Measurements from ENCODE around the gene GOLGA8M. TPM values are rescaled to one million over a fixed set of nuclear protein-coding genes. Genes with fewer than 3 reads are reported as not detected.
"Not testable (repeated sequence)": the region's sequence is repeated elsewhere in the genome, so short reads cannot be mapped to it uniquely, and the experiment has no call there.

GOLGA8M gene
- total and polyA plus RNA-seq, 2 of the 4 experiments (the other 2 are of a cell fraction) = under 0.01 to 0.24 TPM

GRCh38 chr15:28693021-28693420 lies 19.2 kb downstream of the GOLGA8M start:
- H4K20me1 ChIP-seq (ENCODE audit: insufficient read depth, low read length); BruUV-seq (replicated peaks); H2AFZ ChIP-seq (replicated peaks; ENCODE audit: low read length, poor library complexity); H3K27ac ChIP-seq (ENCODE audit: insufficient read depth, low read length); CTCF ChIA-PET; H3K4me1 ChIP-seq (ENCODE audit: control insufficient read depth, insufficient read depth, low read length); H2BK120ac ChIP-seq (ENCODE audit: low read depth, low read length); in situ Hi-C loops (cut with MboI; ENCODE audit: low sequenced_read_pairs); H3K4me2 ChIP-seq (ENCODE audit: low read depth, low read length); H3K9me3 ChIP-seq (ENCODE audit: control insufficient read depth, insufficient read depth, low read length); H3K14ac ChIP-seq (replicated peaks; ENCODE audit: low read depth, low read length); H2AK5ac ChIP-seq (ENCODE audit: low read depth, low read length); H3K23ac ChIP-seq (ENCODE audit: low read depth, low read length); H3K4me3 ChIP-seq (ENCODE audit: insufficient read depth, low read depth, low read length); H3K9ac ChIP-seq (ENCODE audit: low read depth, low read length); ATAC-seq (ENCODE audit: low read depth); H3K56ac ChIP-seq (ENCODE audit: extremely low read depth, insufficient read depth, low read length); H3K79me1 ChIP-seq (ENCODE audit: low read depth in 1 of 2, low read length in 2 of 2); H4K8ac ChIP-seq (ENCODE audit: low read depth in 2 of 2, low read length in 2 of 2); dilution Hi-C loops (cut with HindIII; ENCODE audit: low sequenced_read_pairs, unreplicated experiment); H4K91ac ChIP-seq (ENCODE audit: insufficient read depth, low read depth, low read length); H2AK9ac ChIP-seq (replicated peaks; ENCODE audit: low read depth, low read length, poor library complexity); intact Hi-C loops (cut with micrococcal nuclease); H3K36me3 ChIP-seq (ENCODE audit: control insufficient read depth, insufficient read depth, low read length); H3K4ac ChIP-seq (ENCODE audit: low read depth, low read length); H4K5ac ChIP-seq (ENCODE audit: low read depth, low read length); H3K27me3 ChIP-seq (ENCODE audit: control insufficient read depth, insufficient read depth, low read length); H2BK5ac ChIP-seq (ENCODE audit: low read depth, low read length, poor library complexity, severe bottlenecking); H2BK15ac ChIP-seq (ENCODE audit: low read depth, low read length); DNase-seq; H2BK20ac ChIP-seq (ENCODE audit: low read depth, low read length); H3K9me1 ChIP-seq (ENCODE audit: insufficient read depth, low read length); POLR2A ChIA-PET (ENCODE audit: unreplicated experiment); H3K18ac ChIP-seq (ENCODE audit: low read depth, low read length): not testable (repeated sequence)
- no CpG with 5 or more reads among the region's 14 CpGs for WGBS, 2 experiments (ENCODE audit: extremely low coverage in 2 of 2, insufficient read length in 1 of 2)

GRCh38 chr15:28673533-28673932 lies 38.7 kb downstream of the GOLGA8M start:
- H3K9ac ChIP-seq (ENCODE audit: low read depth, low read length); dilution Hi-C loops (cut with HindIII; ENCODE audit: low sequenced_read_pairs, unreplicated experiment); H4K20me1 ChIP-seq (ENCODE audit: insufficient read depth, low read length); H3K23ac ChIP-seq (ENCODE audit: low read depth, low read length); H4K8ac ChIP-seq (ENCODE audit: low read depth in 2 of 2, low read length in 2 of 2); H3K4me2 ChIP-seq (ENCODE audit: low read depth, low read length); H4K5ac ChIP-seq (ENCODE audit: low read depth, low read length); POLR2A ChIA-PET (ENCODE audit: unreplicated experiment); H3K36me3 ChIP-seq (ENCODE audit: control insufficient read depth, insufficient read depth, low read length); in situ Hi-C loops (cut with MboI; ENCODE audit: low sequenced_read_pairs); H2BK120ac ChIP-seq (ENCODE audit: low read depth, low read length); H3K4me1 ChIP-seq (ENCODE audit: control insufficient read depth, insufficient read depth, low read length); H2BK20ac ChIP-seq (ENCODE audit: low read depth, low read length); H2AFZ ChIP-seq (replicated peaks; ENCODE audit: low read length, poor library complexity); H2AK5ac ChIP-seq (ENCODE audit: low read depth, low read length); H3K56ac ChIP-seq (ENCODE audit: extremely low read depth, insufficient read depth, low read length); H3K79me1 ChIP-seq (ENCODE audit: low read depth in 1 of 2, low read length in 2 of 2); H2AK9ac ChIP-seq (replicated peaks; ENCODE audit: low read depth, low read length, poor library complexity); intact Hi-C loops (cut with micrococcal nuclease); H3K27me3 ChIP-seq (ENCODE audit: control insufficient read depth, insufficient read depth, low read length); H3K4me3 ChIP-seq (ENCODE audit: insufficient read depth, low read depth, low read length); H3K4ac ChIP-seq (ENCODE audit: low read depth, low read length); H4K91ac ChIP-seq (ENCODE audit: insufficient read depth, low read depth, low read length); H2BK15ac ChIP-seq (ENCODE audit: low read depth, low read length); H3K9me1 ChIP-seq (ENCODE audit: insufficient read depth, low read length); H3K9me3 ChIP-seq (ENCODE audit: control insufficient read depth, insufficient read depth, low read length); DNase-seq; H2BK5ac ChIP-seq (ENCODE audit: low read depth, low read length, poor library complexity, severe bottlenecking); BruUV-seq (replicated peaks); CTCF ChIA-PET; H3K27ac ChIP-seq (ENCODE audit: insufficient read depth, low read length); H3K18ac ChIP-seq (ENCODE audit: low read depth, low read length); H3K14ac ChIP-seq (replicated peaks; ENCODE audit: low read depth, low read length); ATAC-seq (ENCODE audit: low read depth): not testable (repeated sequence)
- WGBS, 2 experiments (ENCODE audit: extremely low coverage in 2 of 2, insufficient read length in 1 of 2) = no CpG with 5 or more reads among the region's 2 CpGs

All from IMR-90 (cell line).